Heart left ventricle (tissue), 16 donors: Measurements from ENCODE around the gene ENTHD1. TPM values are rescaled to one million over a fixed set of nuclear protein-coding genes. Genes with fewer than 3 reads are reported as not detected.

Source experiments
- ATAC-seq, 4 donors: fragments of 200-7000 bp; cut with Tn5 transposase; one replicate each; pipeline ENCODE4 v1.9.1; 2020 to 2022; ENCODE audit warnings: moderate library complexity in 4 of 4, mild to moderate bottlenecking in 3 of 4, moderate number of reproducible peaks in 1 of 4
- DNase-seq, 5 donors: peaks; one replicate each; pipeline ENCODE4 v3.0.0-alpha.2; 2020
- H3K27ac ChIP-seq, 12 donors: fragments of 200-600 bp; sonication (generic) in 4 of 12; one replicate each; pipeline versions ENCODE4 v1.5.0 to v1.8.0; 2016 to 2022; ENCODE audit warnings: mild to moderate bottlenecking in 2 of 12
- H3K27me3 ChIP-seq, 9 donors: fragments of 200-600 bp; sonication (generic) in 2 of 9; one replicate each; pipeline versions ENCODE4 v1.5.1 to v1.8.0; 2016 to 2022; ENCODE audit warnings: mild to moderate bottlenecking in 3 of 9
- H3K36me3 ChIP-seq, 9 donors: fragments of 200-600 bp; sonication (generic) in 2 of 9; one replicate each; pipeline versions ENCODE4 v1.5.0 to v1.8.0; 2018 to 2022; ENCODE audit warnings: mild to moderate bottlenecking in 2 of 9
- H3K4me1 ChIP-seq, 12 donors: fragments of 200-600 bp; sonication (generic) in 4 of 12; one replicate each; pipeline versions ENCODE4 v1.5.0 to v1.8.0; 2016 to 2022; ENCODE audit warnings: mild to moderate bottlenecking in 3 of 12
- H3K4me3 ChIP-seq, 12 donors: fragments of 200-600 bp; sonication (generic) in 4 of 12; one replicate each; pipeline versions ENCODE4 v1.5.0 to v1.8.0; 2017 to 2022; ENCODE audit warnings: mild to moderate bottlenecking in 9 of 12, moderate library complexity in 4 of 12
- H3K9me3 ChIP-seq, 12 donors: fragments of 200-600 bp; sonication (generic) in 4 of 12; one replicate each; pipeline versions ENCODE4 v1.5.0 to v1.8.0; 2016 to 2022; ENCODE audit warnings: mild to moderate bottlenecking in 1 of 12
- POLR2A ChIP-seq, 2 donors: fragments of 450-650 bp; IDR thresholded peaks; one replicate each; pipeline ENCODE4 v1.6.1; 2017; ENCODE audit warnings: antibody characterized with exemption in 2 of 2, mild to moderate bottlenecking in 2 of 2, moderate library complexity in 2 of 2
- WGBS, 4 donors: extraction: QIAGEN DNeasy Blood & Tissue Kit in 2 of 4; methylation state at CpG; one replicate each; pipeline versions ENCODE4 v1.1.5 to v1.1.7; 2013 to 2018; 5-methylcytosine and 5-hydroxymethylcytosine counted together
- intact Hi-C, 10 donors: fragments of 100-400 bp; cut with DNase I; formaldehyde crosslinking; loops; one replicate each; pipeline versions ENCODE4 v1.11.1 to v1.14.2; 2022
- polyA plus RNA-seq, 2 donors: library from polyadenylated mRNA; stranded (reverse); fragments of 200-250 nt; gene quantifications; one replicate each; pipeline ENCODE4 v1.2.3, GENCODE V29; 2013
- total RNA-seq, 9 donors: library from RNA; depleted of rRNA in 2 of 9; stranded (reverse); fragments of >200 nt in 2 of 9; fragmentation: NEBNext Ultra II Directional in 3 of 9; extraction: Animal tissue kit (Norgen Biotek cat#: 25700) in 3 of 9; gene quantifications; one replicate each; pipeline versions ENCODE4 v1.1.0 to v1.2.4, GENCODE V29; 2016 to 2023
- TF ChIP-seq, protein P1 (sequence below), 12 donors: fragments of 200-600 bp; sonication (generic) in 4 of 12; IDR thresholded peaks; one replicate each; pipeline versions ENCODE4 v1.5.0 to v1.8.0; 2018 to 2022; ENCODE audit warnings: antibody characterized with exemption in 12 of 12, mild to moderate bottlenecking in 5 of 12
- donor health status: ischemic (EF 13 %, LVEDD 7.1; RV severe dilation, severe dysfunction).
- donor health status: healthy with polysubstance abuse.
- donor health status: DM: no; HTN: yes; CAD: no.
- donor health status: DM: no; HTN: no; CAD: no.
- donor health status: ischemic (EF 25% LVEDD 6.9; RV normal size, moderate dysfunction).
- donor health status: ischemic (EF 25% LVEDD 5.7; RV mildly dilated, moderate dysfunction).
- donor health status: healthy.
- donor health status: DM: yes; HTN: yes; CAD: no.
- donor health status: ischemic (EF 35%, LVEDD 5.7; RV mildly dilated, moderate dysfunction).
- donor health status: nonischemic (EF 11% LVEDD 7.7; RV severe dilation, severe dysfunction).
- donor health status: DM: yes; HTN: yes; CAD: no.
- donor health status: PGD.
- donor health status: ischemic (EF 29% LVEDD 5.4; RV normal size, mild dysfunction).
- donor health status: nonischemic (EF 23%, LVEDD 6.1; RV moderate dilation, normal function).

The ENTHD1 gene
- total and polyA plus RNA-seq, 11 donors: not detected

DNA sequence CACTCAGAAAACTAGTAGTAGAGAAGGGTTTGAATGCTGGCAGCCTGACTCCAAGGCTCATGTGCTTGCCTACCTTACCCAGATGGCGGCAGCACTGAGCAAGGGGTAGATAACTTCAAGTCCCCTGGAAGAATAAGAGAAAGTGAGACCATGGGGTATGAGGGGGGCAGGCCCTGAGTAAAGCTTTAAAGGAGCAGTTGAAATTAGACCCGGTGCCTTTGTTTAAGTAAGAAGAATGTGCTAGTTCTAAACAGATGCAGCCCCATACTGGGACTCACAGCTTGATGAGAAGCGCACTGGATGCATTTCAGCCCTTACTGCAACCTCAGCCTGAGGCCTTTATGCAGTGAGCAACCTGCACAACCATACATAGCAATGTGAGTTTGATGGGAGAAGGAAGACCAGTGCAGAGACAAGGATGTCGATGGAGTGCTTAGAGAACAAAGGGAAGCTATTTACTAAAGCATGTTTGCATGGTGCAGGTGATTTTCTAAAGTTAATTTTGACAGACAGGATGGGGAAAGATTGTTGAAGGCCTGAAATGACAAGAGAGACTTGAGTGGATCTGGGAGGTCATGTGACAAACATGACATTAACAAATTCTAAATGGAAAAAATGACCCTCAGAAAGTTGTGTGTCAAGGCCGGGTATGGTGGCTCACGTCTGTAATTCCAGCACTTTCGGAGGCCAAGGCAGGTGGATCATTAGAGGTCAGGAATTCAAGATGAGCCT, 39.5 kb upstream of the ENTHD1 start:
- WGBS, 4 donors: 67 to 72% (median 68%) methylated on average over 7 of the region's 7 CpGs
- intact Hi-C loops: loop anchor here in 4 of 10 donors (2.0 to 10.0 kb wide), 3 partner anchors 89 to 92 kb away; no protein-coding TSS in a partner anchor
- no peak overlapping the region for H3K4me3 ChIP-seq
- ATAC-seq (no peak), DNase-seq (peak in 1 of 5 donors; percentile 31)
- no peak for TF ChIP-seq POLR2A (IDR thresholded peaks at IDR 0.05)
- TF ChIP-seq, protein P1, sequence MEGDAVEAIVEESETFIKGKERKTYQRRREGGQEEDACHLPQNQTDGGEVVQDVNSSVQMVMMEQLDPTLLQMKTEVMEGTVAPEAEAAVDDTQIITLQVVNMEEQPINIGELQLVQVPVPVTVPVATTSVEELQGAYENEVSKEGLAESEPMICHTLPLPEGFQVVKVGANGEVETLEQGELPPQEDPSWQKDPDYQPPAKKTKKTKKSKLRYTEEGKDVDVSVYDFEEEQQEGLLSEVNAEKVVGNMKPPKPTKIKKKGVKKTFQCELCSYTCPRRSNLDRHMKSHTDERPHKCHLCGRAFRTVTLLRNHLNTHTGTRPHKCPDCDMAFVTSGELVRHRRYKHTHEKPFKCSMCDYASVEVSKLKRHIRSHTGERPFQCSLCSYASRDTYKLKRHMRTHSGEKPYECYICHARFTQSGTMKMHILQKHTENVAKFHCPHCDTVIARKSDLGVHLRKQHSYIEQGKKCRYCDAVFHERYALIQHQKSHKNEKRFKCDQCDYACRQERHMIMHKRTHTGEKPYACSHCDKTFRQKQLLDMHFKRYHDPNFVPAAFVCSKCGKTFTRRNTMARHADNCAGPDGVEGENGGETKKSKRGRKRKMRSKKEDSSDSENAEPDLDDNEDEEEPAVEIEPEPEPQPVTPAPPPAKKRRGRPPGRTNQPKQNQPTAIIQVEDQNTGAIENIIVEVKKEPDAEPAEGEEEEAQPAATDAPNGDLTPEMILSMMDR (IDR thresholded peaks at IDR 0.05): peak; percentile 26 to 64 (median 45)
- no peak overlapping the region for H3K27ac ChIP-seq
- peaks cover 0 to 57% (median 11%) of the 10 kb centered on the region in 9 donors for H3K27me3 ChIP-seq
- H3K4me1 ChIP-seq: peaks cover 0 to 25% (median 0%) of the 10 kb centered on the region in 12 donors
- no peaks in the 10 kb centered on the region for H3K36me3 ChIP-seq
- no peaks in the 10 kb centered on the region for H3K9me3 ChIP-seq

GRCh38 chr22:39932166-39932565, 38.6 kb upstream of the ENTHD1 start:
- Histone ChIP-seq H3K4me3 (no peak overlapping the region), H3K36me3 (no peaks in the 10 kb centered on the region), H3K4me1 (peaks cover 0 to 25% (median 0%) of the 10 kb centered on the region in 12 donors), H3K27ac (no peak overlapping the region), H3K27me3 (peaks cover 0 to 63% (median 11%) of the 10 kb centered on the region in 9 donors), H3K9me3 (no peaks in the 10 kb centered on the region)
- TF ChIP-seq, protein P1 (IDR thresholded peaks at IDR 0.05): no peak
- no peak for TF ChIP-seq POLR2A (IDR thresholded peaks at IDR 0.05)
- no peak for DNase-seq
- 68 to 75% (median 71%) methylated on average over 2 of the region's 2 CpGs for WGBS, 4 donors
- ATAC-seq: no peak
- intact Hi-C loops: loop anchor here in 4 of 10 donors (2.0 to 10.0 kb wide), 3 partner anchors 90 to 93 kb away; no protein-coding TSS in a partner anchor

GRCh38 chr22:39931251-39931650, 37.7 kb upstream of the ENTHD1 start:
- H3K27me3 ChIP-seq: peaks cover 0 to 72% (median 11%) of the 10 kb centered on the region in 9 donors
- intact Hi-C loops: loop anchor here in 2 of 10 donors (5.0 to 10.0 kb wide), 2 partner anchors 91 to 94 kb away; no protein-coding TSS in a partner anchor
- H3K27ac ChIP-seq: no peak overlapping the region
- DNase-seq (no peak), ATAC-seq (no peak)
- H3K4me3 ChIP-seq: no peak overlapping the region
- TF ChIP-seq, protein P1 (IDR thresholded peaks at IDR 0.05): no peak
- TF ChIP-seq POLR2A (IDR thresholded peaks at IDR 0.05): no peak
- H3K36me3 ChIP-seq: no peaks in the 10 kb centered on the region
- peaks cover 0 to 34% (median 0%) of the 10 kb centered on the region in 12 donors for H3K4me1 ChIP-seq
- H3K9me3 ChIP-seq: no peaks in the 10 kb centered on the region
- WGBS, 4 donors: 61 to 69% (median 65%) methylated on average over 2 of the region's 2 CpGs
